Thoracic aorta (tissue), 2 donors: ENCODE data around the gene PHF14. TPM values are rescaled to one million over a fixed set of nuclear protein-coding genes. Genes with fewer than 3 reads are reported as not detected.

ENCODE experiments used
- ATAC-seq: fragments of 150-250 bp; one replicate; pipeline ENCODE4 v1.8.0; 2017; ENCODE audit warnings: low read depth; ENCODE audit not compliant: insufficient number of reproducible peaks, low FRiP score
- DNase-seq: peaks from one replicate; pipeline ENCODE4 v3.0.0-alpha.2; 2020; ENCODE audit warnings: low spot score
- H3K27ac ChIP-seq, 2 donors: fragments of 200-600 bp; sonication (generic); 1 replicate in 1 of 2; 2 replicates in 1 of 2; pipeline ENCODE4 v1.5.1; 2016; ENCODE audit warnings: mild to moderate bottlenecking in 2 of 2, moderate library complexity in 2 of 2
- H3K27me3 ChIP-seq: fragments of 200-600 bp; sonication (generic); replicated peaks from 2 replicates; pipeline ENCODE4 v1.6.0; 2016; ENCODE audit warnings: mild to moderate bottlenecking; ENCODE audit not compliant: insufficient read depth
- H3K36me3 ChIP-seq: fragments of 200-600 bp; sonication (generic); one replicate; pipeline ENCODE4 v1.5.1; 2016
- H3K4me1 ChIP-seq, 2 donors: fragments of 200-600 bp; sonication (generic); 1 replicate in 1 of 2; 2 replicates in 1 of 2; pipeline versions ENCODE4 v1.5.1 to v1.6.0; 2016; ENCODE audit warnings: low read depth in 2 of 2, mild to moderate bottlenecking in 1 of 2; ENCODE audit not compliant: control insufficient read depth in 1 of 2
- H3K4me3 ChIP-seq: fragments of 200-600 bp; sonication (generic); 2 replicates; pipeline ENCODE4 v1.5.1; 2016; ENCODE audit warnings: mild to moderate bottlenecking
- H3K9me3 ChIP-seq: fragments of 200-600 bp; sonication (generic); 2 replicates; pipeline ENCODE4 v1.5.1; 2016
- total RNA-seq, 2 donors: library from RNA; depleted of rRNA; stranded (reverse); fragments of >200 nt; gene quantifications; one replicate each; pipeline versions ENCODE4 v1.1.0 to v1.2.3, GENCODE V29; 2016
- TF ChIP-seq, protein P1 (sequence below): fragments of 200-600 bp; sonication (generic); IDR thresholded peaks from one replicate; pipeline ENCODE4 v1.5.1; 2019; ENCODE audit warnings: antibody characterized with exemption

PHF14 gene
- total RNA-seq, 2 donors from 2014 or later, result 26.5 to 46.1 TPM

DNA sequence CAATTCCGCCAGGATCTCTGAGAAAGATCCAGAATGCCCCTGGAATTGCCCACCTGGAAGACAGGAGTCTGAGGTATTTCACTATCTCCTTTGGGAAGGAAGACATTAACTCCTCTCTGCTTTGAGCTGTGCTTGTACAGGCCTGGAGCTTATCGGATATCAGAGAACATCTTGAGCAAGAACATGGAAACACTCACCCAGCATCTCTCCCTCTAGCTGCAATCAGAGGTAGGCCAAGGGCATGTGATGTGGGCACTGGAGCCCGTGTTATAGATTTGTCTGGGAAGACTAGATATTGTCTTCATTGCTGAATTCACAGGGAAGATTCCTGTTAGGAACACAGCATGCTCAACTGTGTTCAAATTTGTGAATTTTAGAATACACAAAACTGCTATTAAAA, 233.9 kb downstream of the PHF14 start:
- Histone ChIP-seq H3K27me3 (no peaks in the 10 kb centered on the region), H3K4me1 (no peaks in the 10 kb centered on the region), H3K9me3 (no peaks in the 10 kb centered on the region), H3K27ac (no peak overlapping the region), H3K36me3 (no peaks in the 10 kb centered on the region), H3K4me3 (no peak overlapping the region)
- ATAC-seq, result no peak
- no peak for DNase-seq
- TF ChIP-seq, protein P1, sequence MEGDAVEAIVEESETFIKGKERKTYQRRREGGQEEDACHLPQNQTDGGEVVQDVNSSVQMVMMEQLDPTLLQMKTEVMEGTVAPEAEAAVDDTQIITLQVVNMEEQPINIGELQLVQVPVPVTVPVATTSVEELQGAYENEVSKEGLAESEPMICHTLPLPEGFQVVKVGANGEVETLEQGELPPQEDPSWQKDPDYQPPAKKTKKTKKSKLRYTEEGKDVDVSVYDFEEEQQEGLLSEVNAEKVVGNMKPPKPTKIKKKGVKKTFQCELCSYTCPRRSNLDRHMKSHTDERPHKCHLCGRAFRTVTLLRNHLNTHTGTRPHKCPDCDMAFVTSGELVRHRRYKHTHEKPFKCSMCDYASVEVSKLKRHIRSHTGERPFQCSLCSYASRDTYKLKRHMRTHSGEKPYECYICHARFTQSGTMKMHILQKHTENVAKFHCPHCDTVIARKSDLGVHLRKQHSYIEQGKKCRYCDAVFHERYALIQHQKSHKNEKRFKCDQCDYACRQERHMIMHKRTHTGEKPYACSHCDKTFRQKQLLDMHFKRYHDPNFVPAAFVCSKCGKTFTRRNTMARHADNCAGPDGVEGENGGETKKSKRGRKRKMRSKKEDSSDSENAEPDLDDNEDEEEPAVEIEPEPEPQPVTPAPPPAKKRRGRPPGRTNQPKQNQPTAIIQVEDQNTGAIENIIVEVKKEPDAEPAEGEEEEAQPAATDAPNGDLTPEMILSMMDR, result no peak

DNA sequence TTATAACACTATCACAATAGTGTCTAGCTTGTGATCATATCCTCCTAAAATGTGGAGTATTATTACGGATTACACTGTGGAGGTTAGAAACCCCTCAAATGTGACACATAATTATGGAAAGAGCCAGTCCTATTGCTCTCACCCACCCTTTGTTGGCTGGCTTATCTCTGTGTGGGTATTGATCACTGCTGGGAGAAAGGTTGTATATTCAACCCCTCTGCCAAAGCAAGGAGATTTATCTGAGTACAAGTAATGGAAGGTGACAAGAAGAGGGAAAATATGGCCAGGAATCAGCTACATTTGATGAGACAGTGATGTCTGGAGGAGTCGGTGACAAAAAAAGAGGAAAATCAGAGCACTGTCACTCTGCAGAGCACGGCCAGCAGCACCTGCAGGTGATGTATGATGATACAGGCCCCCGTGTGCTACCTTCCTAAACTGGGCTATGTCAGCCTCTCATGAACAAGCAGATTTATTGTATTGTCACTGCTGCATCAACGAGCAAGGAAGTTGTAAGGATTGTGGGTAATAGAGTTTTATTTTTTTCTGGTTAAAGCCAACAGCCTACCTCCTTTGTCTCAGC, 235.3 kb downstream of the PHF14 start:
- H3K27ac ChIP-seq, result no peak overlapping the region
- no peaks in the 10 kb centered on the region for H3K9me3 ChIP-seq
- H3K4me3 ChIP-seq, result no peak overlapping the region
- TF ChIP-seq, protein P1, result no peak
- H3K4me1 ChIP-seq, result no peaks in the 10 kb centered on the region
- ATAC-seq, result no peak
- H3K27me3 ChIP-seq, result no peaks in the 10 kb centered on the region
- H3K36me3 ChIP-seq, result no peaks in the 10 kb centered on the region
- DNase-seq, result no peak

DNA sequence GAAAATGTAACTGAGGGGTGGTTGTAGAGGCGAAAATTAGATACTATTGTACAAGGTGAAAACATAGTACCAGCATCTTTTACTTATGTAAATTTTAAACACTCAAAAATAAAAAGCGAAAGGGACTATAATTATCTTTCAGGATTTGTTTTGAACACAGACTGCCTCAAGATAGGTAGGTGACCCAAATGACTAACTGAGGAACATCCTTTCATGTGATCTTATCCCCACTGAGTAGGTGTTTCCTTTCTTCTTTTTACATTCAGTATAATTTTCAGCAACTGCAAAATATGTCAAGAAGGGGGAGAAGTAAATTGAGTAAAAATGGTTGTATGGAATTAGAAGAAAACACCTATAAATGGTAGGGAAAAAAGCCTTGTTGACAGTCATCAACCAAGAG, 236.7 kb downstream of the PHF14 start:
- Histone ChIP-seq H3K4me1 (no peaks in the 10 kb centered on the region), H3K27ac (no peak overlapping the region), H3K27me3 (no peaks in the 10 kb centered on the region), H3K36me3 (no peaks in the 10 kb centered on the region), H3K9me3 (no peaks in the 10 kb centered on the region), H3K4me3 (no peak overlapping the region)
- ATAC-seq (no peak), DNase-seq (no peak)
- TF ChIP-seq, protein P1, result no peak

GRCh38 chr7:11212080-11212711, 238.5 kb downstream of the PHF14 start:
- H3K27ac ChIP-seq, result no peak overlapping the region
- DNase-seq, result no peak
- ATAC-seq, result no peak
- no peaks in the 10 kb centered on the region for H3K36me3 ChIP-seq
- no peaks in the 10 kb centered on the region for H3K27me3 ChIP-seq
- no peak overlapping the region for H3K4me3 ChIP-seq
- no peaks in the 10 kb centered on the region for H3K9me3 ChIP-seq
- TF ChIP-seq, protein P1, result peak; percentile 65
- H3K4me1 ChIP-seq, result no peaks in the 10 kb centered on the region

DNA sequence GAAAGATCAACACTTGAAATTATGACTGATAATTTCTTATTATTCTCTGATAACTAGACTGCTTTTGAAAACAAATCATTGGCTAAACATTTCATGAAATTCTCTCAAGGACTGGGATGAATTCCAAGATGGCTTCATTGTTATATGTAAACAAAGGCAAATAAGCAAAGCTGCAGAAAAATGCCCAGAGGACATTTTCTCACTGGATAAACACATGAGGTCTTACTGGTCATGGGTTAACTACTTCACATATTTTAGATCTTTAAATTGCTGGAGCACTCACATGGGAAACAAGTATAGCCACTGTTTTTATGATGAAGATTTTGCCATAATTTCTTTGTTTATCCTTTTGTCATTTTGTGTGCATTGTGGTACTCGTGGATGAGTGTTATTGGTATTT, 239.1 kb downstream of the PHF14 start:
- H3K4me1 ChIP-seq, result no peaks in the 10 kb centered on the region
- DNase-seq, result no peak
- TF ChIP-seq, protein P1, result no peak
- H3K9me3 ChIP-seq, result no peaks in the 10 kb centered on the region
- no peak overlapping the region for H3K27ac ChIP-seq
- H3K27me3 ChIP-seq, result no peaks in the 10 kb centered on the region
- H3K4me3 ChIP-seq, result no peak overlapping the region
- no peaks in the 10 kb centered on the region for H3K36me3 ChIP-seq
- ATAC-seq, result no peak
